Glutamatergic neuron (in vitro differentiated cells): ENCODE results near the gene TH. TPM values are rescaled to one million over a fixed set of nuclear protein-coding genes. Genes with fewer than 3 reads are reported as not detected.

Experiments used
- DNase-seq: peaks from one replicate; pipeline ENCODE4 v3.0.0; 2022
- H3K27ac Mint-ChIP-seq: one replicate; pipeline ENCODE4 v1.8.0; 2020; ENCODE audit warnings: mild to moderate bottlenecking, mixed read lengths, inconsistent platforms; ENCODE audit not compliant: unreplicated experiment
- H3K27me3 Mint-ChIP-seq: one replicate; pipeline ENCODE4 v1.8.0; 2020; ENCODE audit warnings: mild to moderate bottlenecking, moderate library complexity, mixed read lengths, inconsistent platforms; ENCODE audit not compliant: unreplicated experiment
- H3K36me3 Mint-ChIP-seq: one replicate; pipeline ENCODE4 v1.8.0; 2020; ENCODE audit warnings: mild to moderate bottlenecking, mixed read lengths, inconsistent platforms; ENCODE audit not compliant: unreplicated experiment
- H3K4me1 Mint-ChIP-seq: one replicate; pipeline ENCODE4 v1.8.0; 2020; ENCODE audit warnings: mild to moderate bottlenecking, low read depth, mixed read lengths, inconsistent platforms; ENCODE audit not compliant: unreplicated experiment
- H3K4me3 Mint-ChIP-seq: one replicate; pipeline ENCODE4 v1.8.0; 2020; ENCODE audit warnings: mild to moderate bottlenecking, mixed read lengths, inconsistent platforms; ENCODE audit not compliant: unreplicated experiment
- H3K9me3 Mint-ChIP-seq: one replicate; pipeline ENCODE4 v1.8.0; 2020; ENCODE audit warnings: mild to moderate bottlenecking, moderate library complexity, mixed read lengths, inconsistent platforms; ENCODE audit not compliant: unreplicated experiment
- CTCF ChIP-seq: fragments of 200-600 bp; sonication (generic); IDR thresholded peaks from one replicate; pipeline ENCODE4 v1.5.0; 2021; ENCODE audit not compliant: partially characterized antibody, unreplicated experiment
- total RNA-seq: library from RNA; stranded (reverse); fragmentation: NEBNext Ultra II Directional; extraction: Animal tissue kit (Norgen Biotek cat#: 25700); gene quantifications from one replicate; pipeline ENCODE4 v1.2.1, GENCODE V29; 2021; ENCODE audit not compliant: unreplicated experiment

Gene TH
- total RNA-seq, 1 donor from 2014 or later: not detected

GRCh38 chr11:2191883-2192282 lies 20.3 kb upstream of the TH start:
- no peaks in the 10 kb centered on the region for H3K36me3 Mint-ChIP-seq
- no peak overlapping the region for H3K4me3 Mint-ChIP-seq
- no peak for DNase-seq
- H3K27ac Mint-ChIP-seq: no peak overlapping the region
- H3K27me3 Mint-ChIP-seq: peaks cover 9% of the 10 kb centered on the region
- TF ChIP-seq CTCF: no peak
- peaks cover 4% of the 10 kb centered on the region for H3K4me1 Mint-ChIP-seq
- H3K9me3 Mint-ChIP-seq: peaks cover 12% of the 10 kb centered on the region

GRCh38 chr11:2190657-2191471 lies 19.2 kb upstream of the TH start:
- H3K36me3 Mint-ChIP-seq: no peaks in the 10 kb centered on the region
- peaks cover 4% of the 10 kb centered on the region for H3K9me3 Mint-ChIP-seq
- no peak overlapping the region for H3K27ac Mint-ChIP-seq
- DNase-seq: no peak
- H3K4me3 Mint-ChIP-seq: no peak overlapping the region
- no peak for TF ChIP-seq CTCF
- peaks cover 10% of the 10 kb centered on the region for H3K27me3 Mint-ChIP-seq
- H3K4me1 Mint-ChIP-seq: peaks cover 4% of the 10 kb centered on the region

- Mint-ChIP-seq H3K4me1 (peaks cover 4% of the 10 kb centered on the region), H3K9me3 (peaks cover 4% of the 10 kb centered on the region), H3K27me3 (peaks cover 10% of the 10 kb centered on the region), H3K4me3 (no peak overlapping the region), H3K36me3 (no peaks in the 10 kb centered on the region), H3K27ac (no peak overlapping the region)
- TF ChIP-seq CTCF: no peak
- no peak for DNase-seq
Measured at GRCh38 chr11:2189938-2190656, 18.5 kb upstream of the TH start.

- Mint-ChIP-seq H3K4me3 (no peak overlapping the region), H3K27me3 (peaks cover 8% of the 10 kb centered on the region), H3K9me3 (peaks cover 6% of the 10 kb centered on the region), H3K27ac (no peak overlapping the region), H3K36me3 (no peaks in the 10 kb centered on the region), H3K4me1 (peaks cover 4% of the 10 kb centered on the region)
- DNase-seq: no peak
- TF ChIP-seq CTCF: no peak
Measured at GRCh38 chr11:2188745-2189144, 17.1 kb upstream of the TH start.

- no peak for DNase-seq
- no peaks in the 10 kb centered on the region for H3K36me3 Mint-ChIP-seq
- peaks cover 4% of the 10 kb centered on the region for H3K4me1 Mint-ChIP-seq
- no peak overlapping the region for H3K27ac Mint-ChIP-seq
- no peak for TF ChIP-seq CTCF
- H3K27me3 Mint-ChIP-seq: peaks cover 8% of the 10 kb centered on the region
- H3K9me3 Mint-ChIP-seq: peaks cover 5% of the 10 kb centered on the region
- H3K4me3 Mint-ChIP-seq: no peak overlapping the region
Measured at GRCh38 chr11:2187280-2187707, 15.7 kb upstream of the TH start.
